HCT116 (cell line): ENCODE data around the gene CEACAM5. TPM values are rescaled to one million over a fixed set of nuclear protein-coding genes. Genes with fewer than 3 reads are reported as not detected.

Experiments
- ATAC-seq: fragments of 200-7000 bp; cut with Tn5 transposase; 2 replicates; pipeline ENCODE4 v1.9.1; 2020; ENCODE audit warnings: mild to moderate bottlenecking, moderate library complexity
- BruUV-seq: library from RNA; stranded (reverse); fragments of 400-500 nt; replicated peaks from 2 replicates; lab custom pipeline; 2021; lab: Mats Ljungman, UMichigan
- CTCF ChIA-PET: fragments of 300-600 bp; sonication (Branson Sonifier 250); formaldehyde crosslinking; loops from one replicate; lab custom pipeline; 2021; ENCODE audit warnings: antibody characterized with exemption; lab: Charles Lee
- POLR2A ChIA-PET: fragments of 300-600, 350-600 bp; sonication (Branson Sonifier 250); formaldehyde crosslinking; loops from one replicate; lab custom pipeline; 2021; ENCODE audit warnings: antibody characterized with exemption; lab: Charles Lee
- RAD21 ChIA-PET, 2 experiments: fragments of 300-600 bp; sonication (Branson Sonifier 250); formaldehyde crosslinking; loops; one replicate each; lab custom pipeline; 2023; ENCODE audit warnings: low total read pairs in 2 of 2; ENCODE audit not compliant: uncharacterized antibody in 2 of 2, unreplicated experiment in 2 of 2, low non-redundant PET in 1 of 2; lab: Charles Lee
- DNase-seq: peaks from one replicate; pipeline ENCODE4 v3.0.0-alpha.2; 2010; ENCODE audit warnings: low read depth, low spot score
- H2AFZ ChIP-seq: fragments of 200-600 bp; shearing (Covaris generic), sonication (generic); 2 replicates; pipeline ENCODE4 v1.6.1; 2017; ENCODE audit warnings: low read depth, mixed run types, mixed read lengths, antibody characterized with exemption, low read length; ENCODE audit not compliant: poor library complexity, severe bottlenecking
- H3K27ac ChIP-seq: 2 replicates; pipeline ENCODE4 v1.5.1; 2012; ENCODE audit warnings: low read depth, low read length
- H3K27me3 ChIP-seq: fragments of 200-600 bp; sonication (generic); 2 replicates; pipeline ENCODE4 v1.6.1; 2016; ENCODE audit warnings: mixed run types, low read length, mixed read lengths; ENCODE audit not compliant: insufficient read depth
- H3K36me3 ChIP-seq, 2 experiments: fragments of 200-500 bp in 1 of 2; fragments of 200-600 bp in 1 of 2; sonication (Bioruptor generic) in 1 of 2; sonication (generic) in 1 of 2; 2 replicates each; pipeline versions ENCODE4 v1.5.1 to v1.6.1; 2014 to 2016; ENCODE audit warnings: low read length in 2 of 2, inconsistent platforms in 1 of 2, mixed read lengths in 1 of 2, mixed run types in 1 of 2; ENCODE audit not compliant: insufficient read depth in 2 of 2, control insufficient read depth in 1 of 2
- H3K4me1 ChIP-seq, 2 experiments: fragments of 200-600 bp in 1 of 2; sonication (generic) in 1 of 2; 2 replicates each; pipeline versions ENCODE4 v1.5.1 to v1.6.1; 2012 to 2017; ENCODE audit warnings: low read length in 2 of 2, inconsistent platforms in 1 of 2, mild to moderate bottlenecking in 1 of 2, mixed read lengths in 1 of 2, mixed run types in 1 of 2, moderate library complexity in 1 of 2; ENCODE audit not compliant: insufficient read depth in 2 of 2, control insufficient read depth in 1 of 2
- H3K4me2 ChIP-seq: fragments of 200-600 bp; sonication (generic); 2 replicates; pipeline ENCODE4 v1.6.1; 2017; ENCODE audit warnings: mixed run types, low read length, mixed read lengths
- H3K4me3 ChIP-seq, 2 experiments: fragments of 200-600 bp in 1 of 2; sonication (generic) in 1 of 2; replicated peaks in 1 of 2; 2 replicates each; pipeline ENCODE4 v1.5.1; 2011 to 2016; ENCODE audit warnings: low read length in 2 of 2, control low read depth in 1 of 2, low read depth in 1 of 2, mild to moderate bottlenecking in 1 of 2, mixed read lengths in 1 of 2, mixed run types in 1 of 2
- H3K79me2 ChIP-seq: fragments of 200-600 bp; sonication (generic); 2 replicates; pipeline ENCODE4 v1.6.1; 2017; ENCODE audit warnings: mild to moderate bottlenecking, mixed run types, low read length, moderate library complexity, mixed read lengths; ENCODE audit not compliant: insufficient read depth
- H3K9ac ChIP-seq: fragments of 200-600 bp; sonication (generic); 2 replicates; pipeline ENCODE4 v1.6.1; 2016; ENCODE audit warnings: low read length, mixed read lengths
- H3K9me2 ChIP-seq: fragments of 200-600 bp; sonication (generic), shearing (Covaris generic); 2 replicates; pipeline ENCODE4 v1.6.1; 2017; ENCODE audit warnings: mixed run types, mild to moderate bottlenecking, moderate library complexity; ENCODE audit not compliant: insufficient read depth
- H3K9me3 ChIP-seq, 2 experiments: fragments of 200-500 bp in 1 of 2; fragments of 200-600 bp in 1 of 2; sonication (Bioruptor generic) in 1 of 2; sonication (generic) in 1 of 2; 2 replicates each; pipeline ENCODE4 v1.6.1; 2014 to 2017; ENCODE audit warnings: low read length in 2 of 2, mixed read lengths in 2 of 2, inconsistent platforms in 1 of 2, low read depth in 1 of 2, mild to moderate bottlenecking in 1 of 2, mixed run types in 1 of 2, moderate library complexity in 1 of 2; ENCODE audit not compliant: control insufficient read depth in 1 of 2, insufficient read depth in 1 of 2
- H4K20me1 ChIP-seq: fragments of 200-600 bp; sonication (generic), shearing (Covaris generic); 2 replicates; pipeline ENCODE4 v1.6.1; 2017; ENCODE audit warnings: mixed run types, mild to moderate bottlenecking, moderate library complexity; ENCODE audit not compliant: insufficient read depth
- CBX3 ChIP-seq: IDR thresholded peaks from 2 replicates; pipeline ENCODE4 v1.6.1; 2012; ENCODE audit warnings: low read depth
- CEBPB ChIP-seq: IDR thresholded peaks from 2 replicates; pipeline ENCODE4 v1.6.1; 2012; ENCODE audit warnings: low read depth
- EGR1 ChIP-seq: IDR thresholded peaks from 2 replicates; pipeline ENCODE4 v1.6.1; 2012; ENCODE audit warnings: low read depth
- ELF1 ChIP-seq: IDR thresholded peaks from 2 replicates; pipeline ENCODE4 v1.6.1; 2012; ENCODE audit warnings: low read depth, borderline replicate concordance
- EZH2 ChIP-seq: fragments of 200-600 bp; sonication (generic); IDR thresholded peaks from 2 replicates; pipeline ENCODE4 v1.6.1; 2017; ENCODE audit warnings: antibody characterized with exemption, mixed run types
- EZH2phosphoT487 ChIP-seq: fragments of 200-600 bp; IDR thresholded peaks from 2 replicates; pipeline ENCODE4 v1.6.1; 2018; ENCODE audit warnings: antibody characterized with exemption, borderline replicate concordance
- JUND ChIP-seq: IDR thresholded peaks from 2 replicates; pipeline ENCODE4 v1.6.1; 2012
- POLR2A ChIP-seq: IDR thresholded peaks from 2 replicates; pipeline ENCODE4 v1.7.0; 2011; ENCODE audit warnings: borderline replicate concordance; ENCODE audit not compliant: insufficient read depth, insufficient read length; ENCODE audit errors: extremely low read depth
- POLR2AphosphoS5 ChIP-seq: IDR thresholded peaks from 2 replicates; pipeline ENCODE4 v1.6.1; 2011; ENCODE audit warnings: mild to moderate bottlenecking, low read depth, low read length, moderate library complexity
- RAD21 ChIP-seq: IDR thresholded peaks from 2 replicates; pipeline ENCODE4 v1.6.1; 2012; ENCODE audit warnings: low read depth, mild to moderate bottlenecking
- SIN3A ChIP-seq: IDR thresholded peaks from 2 replicates; pipeline ENCODE4 v1.6.1; 2012; ENCODE audit warnings: low read depth
- SP1 ChIP-seq: IDR thresholded peaks from 2 replicates; pipeline ENCODE4 v1.6.1; 2012; ENCODE audit warnings: low read depth
- SRF ChIP-seq: IDR thresholded peaks from 2 replicates; pipeline ENCODE4 v1.6.1; 2012; ENCODE audit warnings: low read depth
- TCF7L2 ChIP-seq: IDR thresholded peaks from 2 replicates; pipeline ENCODE4 v1.7.0; 2011; ENCODE audit warnings: borderline replicate concordance, inconsistent platforms; ENCODE audit not compliant: insufficient read depth, insufficient read length; ENCODE audit errors: extremely low read depth
- YY1 ChIP-seq: IDR thresholded peaks from 2 replicates; pipeline ENCODE4 v1.6.1; 2011; ENCODE audit warnings: low read length, low read depth, moderate library complexity, mild to moderate bottlenecking; ENCODE audit not compliant: insufficient replicate concordance; ENCODE audit errors: extremely low read depth
- ZFX ChIP-seq: fragments of 450-650 bp; IDR thresholded peaks from 2 replicates; pipeline ENCODE4 v1.6.1; 2017
- ZNF274 ChIP-seq: fragments of 200-500 bp; sonication (Bioruptor generic); IDR thresholded peaks from 2 replicates; pipeline ENCODE4 v1.6.1; 2014; ENCODE audit warnings: mild to moderate bottlenecking, low read depth, low read length, inconsistent platforms
- intact Hi-C: fragments of 100-400 bp; cut with micrococcal nuclease; formaldehyde crosslinking; loops from 2 replicates; pipeline ENCODE4 v1.10.0; 2022
- total RNA-seq: library from RNA; stranded (reverse); gene quantifications from one replicate; pipeline ENCODE4 v1.2.1, GENCODE V29; 2021; ENCODE audit not compliant: unreplicated experiment
- TF ChIP-seq, protein P1 (sequence below): IDR thresholded peaks from 2 replicates; pipeline ENCODE4 v1.6.1; 2011; ENCODE audit warnings: mild to moderate bottlenecking, low read length, moderate library complexity; ENCODE audit not compliant: insufficient replicate concordance; ENCODE audit errors: extremely low read depth
- TF ChIP-seq, protein P2 (sequence below): IDR thresholded peaks from 2 replicates; pipeline ENCODE4 v1.6.1; 2012
- TF ChIP-seq, protein P3 (sequence below), 3 experiments: fragments of 200-600 bp in 1 of 3; sonication (generic) in 1 of 3; IDR thresholded peaks in 2 of 3; conservative IDR thresholded peaks in 1 of 3; 2 replicates each; pipeline ENCODE4 v1.5.1; 2012 to 2017; ENCODE audit warnings: low read depth in 2 of 3, low read length in 2 of 3, antibody characterized with exemption in 1 of 3, borderline replicate concordance in 1 of 3, control low read depth in 1 of 3, mild to moderate bottlenecking in 1 of 3, mixed read lengths in 1 of 3, mixed run types in 1 of 3, moderate library complexity in 1 of 3; ENCODE audit not compliant: insufficient read depth in 1 of 3

The CEACAM5 gene
- total RNA-seq, 1 experiment from 2014 or later = 0.22 TPM

DNA sequence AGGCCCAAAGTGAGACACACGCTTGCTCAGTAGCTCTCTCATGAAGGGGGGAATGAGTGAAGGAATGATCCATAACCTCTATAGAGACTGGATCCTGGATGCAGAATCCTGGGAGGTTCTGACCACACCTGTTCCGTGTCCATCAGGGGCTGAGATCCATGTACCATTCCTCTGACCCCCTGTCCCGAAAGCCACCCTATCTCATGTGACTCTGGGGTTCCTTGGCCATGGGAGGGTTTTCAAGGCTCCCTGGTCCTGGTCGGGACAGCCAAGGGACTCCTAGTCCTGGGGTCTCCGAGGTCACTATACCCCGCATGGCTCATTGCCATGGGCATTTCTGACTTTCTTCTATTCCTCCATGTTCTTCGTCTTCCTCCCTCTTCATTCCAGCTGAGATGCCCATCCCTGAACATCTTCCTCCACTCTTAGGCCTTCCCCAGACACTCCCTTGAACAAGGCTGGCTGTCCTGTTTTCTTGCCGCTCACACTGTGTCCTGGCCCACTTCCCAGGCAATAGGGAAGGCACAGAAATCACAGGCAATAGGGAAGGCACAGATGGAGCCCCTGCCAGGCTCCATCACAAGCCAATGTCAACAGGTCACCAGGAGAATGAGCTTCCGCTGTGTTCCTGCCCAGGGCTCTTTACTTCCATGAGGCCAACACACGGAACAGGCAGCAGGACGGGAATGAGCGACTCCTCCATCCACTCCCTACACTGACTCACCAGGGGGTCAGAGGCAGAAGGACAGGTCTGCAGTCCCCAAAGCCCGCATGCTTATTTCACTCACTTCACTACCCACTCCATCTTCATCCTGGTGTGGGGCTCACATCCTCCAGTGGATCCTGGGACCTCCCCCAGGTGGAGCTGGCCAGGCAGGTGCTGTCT is 3.2 kb downstream of the CEACAM5 start (continued):
- TF ChIP-seq, protein P1, sequence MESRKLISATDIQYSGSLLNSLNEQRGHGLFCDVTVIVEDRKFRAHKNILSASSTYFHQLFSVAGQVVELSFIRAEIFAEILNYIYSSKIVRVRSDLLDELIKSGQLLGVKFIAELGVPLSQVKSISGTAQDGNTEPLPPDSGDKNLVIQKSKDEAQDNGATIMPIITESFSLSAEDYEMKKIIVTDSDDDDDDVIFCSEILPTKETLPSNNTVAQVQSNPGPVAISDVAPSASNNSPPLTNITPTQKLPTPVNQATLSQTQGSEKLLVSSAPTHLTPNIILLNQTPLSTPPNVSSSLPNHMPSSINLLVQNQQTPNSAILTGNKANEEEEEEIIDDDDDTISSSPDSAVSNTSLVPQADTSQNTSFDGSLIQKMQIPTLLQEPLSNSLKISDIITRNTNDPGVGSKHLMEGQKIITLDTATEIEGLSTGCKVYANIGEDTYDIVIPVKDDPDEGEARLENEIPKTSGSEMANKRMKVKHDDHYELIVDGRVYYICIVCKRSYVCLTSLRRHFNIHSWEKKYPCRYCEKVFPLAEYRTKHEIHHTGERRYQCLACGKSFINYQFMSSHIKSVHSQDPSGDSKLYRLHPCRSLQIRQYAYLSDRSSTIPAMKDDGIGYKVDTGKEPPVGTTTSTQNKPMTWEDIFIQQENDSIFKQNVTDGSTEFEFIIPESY = no peak
- TF ChIP-seq POLR2A (no peak), YY1 (no peak), ELF1 (no peak), EZH2phosphoT487 (no peak), CEBPB (no peak), ZFX (no peak), ZNF274 (no peak), RAD21 (no peak), POLR2AphosphoS5 (no peak), EGR1 (no peak)

DNA sequence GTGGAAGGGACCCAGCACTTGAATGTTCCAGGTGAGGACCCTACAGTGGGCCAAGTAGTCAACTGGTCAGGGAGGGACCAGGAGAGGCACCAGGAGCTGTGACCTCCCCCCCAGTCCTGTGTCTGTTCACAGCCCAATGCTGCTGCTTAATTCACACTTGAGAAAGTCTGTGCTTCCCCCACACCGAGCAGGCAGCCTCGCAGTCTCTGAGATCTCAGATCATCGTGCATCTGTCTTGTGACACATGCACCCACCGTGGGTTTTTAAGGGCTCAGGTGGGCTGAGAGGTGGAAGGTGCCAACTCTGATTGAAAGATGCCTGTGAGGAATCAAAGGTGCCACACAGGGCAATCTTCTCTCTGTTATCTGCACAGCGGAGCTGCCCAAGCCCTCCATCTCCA is 6.2 kb downstream of the CEACAM5 start:
- POLR2A ChIA-PET = no interaction called here
- H3K9me2 ChIP-seq = no peaks in the 10 kb centered on the region
- TF ChIP-seq YY1 (no peak), ZFX (no peak), EZH2 (no peak), CBX3 (no peak), POLR2A (no peak), SP1 (no peak), SIN3A (no peak), EGR1 (no peak), ELF1 (no peak), CEBPB (no peak), JUND (no peak), TCF7L2 (no peak), SRF (no peak), ZNF274 (no peak), POLR2AphosphoS5 (no peak)
- TF ChIP-seq, protein P2, sequence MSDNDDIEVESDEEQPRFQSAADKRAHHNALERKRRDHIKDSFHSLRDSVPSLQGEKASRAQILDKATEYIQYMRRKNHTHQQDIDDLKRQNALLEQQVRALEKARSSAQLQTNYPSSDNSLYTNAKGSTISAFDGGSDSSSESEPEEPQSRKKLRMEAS = no peak
- TF ChIP-seq, protein P3, sequence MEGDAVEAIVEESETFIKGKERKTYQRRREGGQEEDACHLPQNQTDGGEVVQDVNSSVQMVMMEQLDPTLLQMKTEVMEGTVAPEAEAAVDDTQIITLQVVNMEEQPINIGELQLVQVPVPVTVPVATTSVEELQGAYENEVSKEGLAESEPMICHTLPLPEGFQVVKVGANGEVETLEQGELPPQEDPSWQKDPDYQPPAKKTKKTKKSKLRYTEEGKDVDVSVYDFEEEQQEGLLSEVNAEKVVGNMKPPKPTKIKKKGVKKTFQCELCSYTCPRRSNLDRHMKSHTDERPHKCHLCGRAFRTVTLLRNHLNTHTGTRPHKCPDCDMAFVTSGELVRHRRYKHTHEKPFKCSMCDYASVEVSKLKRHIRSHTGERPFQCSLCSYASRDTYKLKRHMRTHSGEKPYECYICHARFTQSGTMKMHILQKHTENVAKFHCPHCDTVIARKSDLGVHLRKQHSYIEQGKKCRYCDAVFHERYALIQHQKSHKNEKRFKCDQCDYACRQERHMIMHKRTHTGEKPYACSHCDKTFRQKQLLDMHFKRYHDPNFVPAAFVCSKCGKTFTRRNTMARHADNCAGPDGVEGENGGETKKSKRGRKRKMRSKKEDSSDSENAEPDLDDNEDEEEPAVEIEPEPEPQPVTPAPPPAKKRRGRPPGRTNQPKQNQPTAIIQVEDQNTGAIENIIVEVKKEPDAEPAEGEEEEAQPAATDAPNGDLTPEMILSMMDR (IDR thresholded peaks at IDR 0.05 in 2 of 3, conservative IDR thresholded peaks at IDR 0.05 in 1 of 3; ENCODE audit: borderline replicate concordance in 1 of 3, insufficient read depth in 1 of 3, low read depth in 2 of 3, low read length in 2 of 3) = no peak

More for the DNA sequence above, 6.2 kb downstream of the CEACAM5 start:
- Histone ChIP-seq H3K9ac (no peak overlapping the region), H4K20me1 (no peaks in the 10 kb centered on the region), H3K4me3 (no peak overlapping the region), H3K27ac (no peak overlapping the region), H3K4me2 (no peak overlapping the region), H3K36me3 (no peaks in the 10 kb centered on the region), H3K27me3 (peaks cover 76% of the 10 kb centered on the region), H3K9me3 (no peaks in the 10 kb centered on the region), H3K79me2 (no peaks in the 10 kb centered on the region), H2AFZ (no peak overlapping the region), H3K4me1 (no peaks in the 10 kb centered on the region)
- ATAC-seq = no peak
- intact Hi-C loops = no loop called here
- DNase-seq = no peak
- ChIA-PET RAD21 (no interaction called here), CTCF (no interaction called here)
- BruUV-seq = no TSS peak
